CD14-positive monocyte (primary cell): Measurements from ENCODE around the gene CALHM2. TPM values are rescaled to one million over a fixed set of nuclear protein-coding genes. Genes with fewer than 3 reads are reported as not detected.

Experiments
- DNase-seq, 3 donors: peaks; one replicate each; pipeline ENCODE4 v3.0.0-alpha.2; 2011 to 2022
- H2AFZ ChIP-seq: 2 replicates; pipeline ENCODE4 v1.6.0; 2012; ENCODE audit warnings: mild to moderate bottlenecking, low read depth, low read length, inconsistent platforms; ENCODE audit not compliant: insufficient read depth, poor library complexity, severe bottlenecking
- H3K27ac ChIP-seq, 2 donors: 1 replicate in 1 of 2; 2 replicates in 1 of 2; pipeline ENCODE4 v1.5.1; 2012 to 2013; ENCODE audit warnings: low read length in 2 of 2, control low read depth in 1 of 2, inconsistent platforms in 1 of 2, low read depth in 1 of 2, mild to moderate bottlenecking in 1 of 2
- H3K27me3 ChIP-seq, 2 donors: one replicate each; pipeline versions ENCODE4 v1.6.0 to v1.6.1; 2011 to 2013; ENCODE audit warnings: low read length in 2 of 2; ENCODE audit not compliant: control insufficient read depth in 2 of 2, insufficient read depth in 2 of 2
- H3K36me3 ChIP-seq, 2 donors: replicated peaks in 1 of 2; 1 replicate in 1 of 2; 2 replicates in 1 of 2; pipeline versions ENCODE4 v1.5.1 to v1.6.1; 2012 to 2013; ENCODE audit warnings: low read length in 2 of 2, control low read depth in 1 of 2, inconsistent platforms in 1 of 2, mild to moderate bottlenecking in 1 of 2; ENCODE audit not compliant: insufficient read depth in 2 of 2, control insufficient read depth in 1 of 2
- H3K4me1 ChIP-seq, 2 donors: 1 replicate in 1 of 2; 2 replicates in 1 of 2; pipeline versions ENCODE4 v1.5.1 to v1.6.1; 2012 to 2013; ENCODE audit warnings: low read length in 2 of 2, control low read depth in 1 of 2, inconsistent platforms in 1 of 2, mild to moderate bottlenecking in 1 of 2, moderate library complexity in 1 of 2; ENCODE audit not compliant: insufficient read depth in 2 of 2, control insufficient read depth in 1 of 2
- H3K4me2 ChIP-seq: replicated peaks from 2 replicates; pipeline ENCODE3; 2012; ENCODE audit warnings: low read length, moderate library complexity, mild to moderate bottlenecking; ENCODE audit not compliant: poor library complexity, severe bottlenecking; ENCODE audit errors: extremely low read depth
- H3K4me3 ChIP-seq, 3 experiments: fragments of 200-600 bp in 1 of 3; sonication (generic) in 1 of 3; replicated peaks in 1 of 3; 1 replicate in 2 of 3; 2 replicates in 1 of 3; pipeline ENCODE4 v1.5.1; 2011 to 2013; ENCODE audit warnings: low read length in 3 of 3, mild to moderate bottlenecking in 3 of 3, control low read depth in 2 of 3, low read depth in 2 of 3, inconsistent platforms in 1 of 3, moderate library complexity in 1 of 3
- H3K79me2 ChIP-seq: 2 replicates; pipeline ENCODE4 v1.6.0; 2012; ENCODE audit warnings: mild to moderate bottlenecking, control low read depth, inconsistent platforms, low read length, moderate library complexity; ENCODE audit not compliant: insufficient read depth
- H3K9ac ChIP-seq: 2 replicates; pipeline ENCODE4 v1.6.0; 2017; ENCODE audit warnings: low read length, mild to moderate bottlenecking; ENCODE audit not compliant: insufficient read depth, poor library complexity, severe bottlenecking
- H3K9me3 ChIP-seq, 2 donors: replicated peaks in 1 of 2; 1 replicate in 1 of 2; 2 replicates in 1 of 2; pipeline versions ENCODE4 v1.5.1 to v1.6.1; 2012 to 2013; ENCODE audit warnings: low read length in 2 of 2, control low read depth in 1 of 2; ENCODE audit not compliant: control insufficient read depth in 1 of 2, insufficient read depth in 1 of 2
- H4K20me1 ChIP-seq: 2 replicates; pipeline ENCODE4 v1.6.0; 2012; ENCODE audit warnings: mild to moderate bottlenecking, low read length, control low read depth, moderate library complexity; ENCODE audit not compliant: insufficient read depth
- H3K27ac Mint-ChIP-seq, 7 donors: one replicate each; pipeline ENCODE4 v1.8.0; 2020; ENCODE audit warnings: mild to moderate bottlenecking in 7 of 7, mixed read lengths in 7 of 7, moderate library complexity in 6 of 7, inconsistent platforms in 2 of 7
- H3K27me3 Mint-ChIP-seq, 3 donors: one replicate each; pipeline ENCODE4 v1.8.0; 2021 to 2022; ENCODE audit warnings: low read depth in 3 of 3, mild to moderate bottlenecking in 3 of 3, mixed read lengths in 3 of 3, moderate library complexity in 3 of 3, inconsistent platforms in 1 of 3
- H3K36me3 Mint-ChIP-seq, 2 donors: one replicate each; pipeline ENCODE4 v1.8.0; 2020; ENCODE audit warnings: mixed read lengths in 2 of 2, inconsistent platforms in 1 of 2, mild to moderate bottlenecking in 1 of 2
- H3K4me1 Mint-ChIP-seq: one replicate; pipeline ENCODE4 v1.8.0; 2020; ENCODE audit warnings: mild to moderate bottlenecking, mixed read lengths
- H3K4me3 Mint-ChIP-seq, 2 donors: one replicate each; pipeline ENCODE4 v1.8.0; 2020; ENCODE audit warnings: mild to moderate bottlenecking in 2 of 2, mixed read lengths in 2 of 2, moderate library complexity in 1 of 2
- H3K9me3 Mint-ChIP-seq, 7 donors: one replicate each; pipeline ENCODE4 v1.8.0; 2020 to 2022; ENCODE audit warnings: mixed read lengths in 7 of 7, mild to moderate bottlenecking in 6 of 7, moderate library complexity in 6 of 7, inconsistent platforms in 2 of 7
- CTCF ChIP-seq: fragments of 200-600 bp; IDR thresholded peaks from one replicate; pipeline ENCODE4 v1.8.0; 2022; ENCODE audit warnings: antibody characterized with exemption, mild to moderate bottlenecking
- WGBS: methylation state at CpG from one replicate; pipeline ENCODE4 v1.1.5; 2013; ENCODE audit warnings: missing lambda C conversion rate; ENCODE audit not compliant: insufficient coverage; 5-methylcytosine and 5-hydroxymethylcytosine counted together
- intact Hi-C, 2 donors: fragments of 100-400 bp; cut with micrococcal nuclease; formaldehyde crosslinking; loops; one replicate each; pipeline versions ENCODE4 v1.15.0 to v1.15.1; 2023
- polyA minus RNA-seq: library from RNA; depleted of rRNA, polyadenylated mRNA; stranded (reverse); fragments of >200 nt; gene quantifications from 2 replicates; pipeline ENCODE4 v1.2.3, GENCODE V29; 2012
- polyA plus RNA-seq, 3 donors: library from polyadenylated mRNA; depleted of rRNA in 1 of 3; unstranded in 2 of 3; stranded (reverse) in 1 of 3; fragments of 300-500 nt in 2 of 3; fragments of >200 nt in 1 of 3; fragmentation: Illumina TruSeq in 2 of 3; gene quantifications; 1 replicate in 2 of 3; 2 replicates in 1 of 3; pipeline ENCODE4 v1.2.3, GENCODE V29; 2012 to 2021
- total RNA-seq, 12 experiments: library from RNA in 1 of 12; stranded (reverse) in 1 of 12; fragments of 120-200 nt in 1 of 12; gene quantifications; one replicate each; pipeline ENCODE4 v1.2.4 and lab custom pipeline; 2013 to 2026; ENCODE audit warnings: mixed read lengths in 6 of 12, inconsistent platforms in 1 of 12

Gene CALHM2
- 50.5 TPM for total RNA-seq (2013)
- polyA plus RNA-seq (10 to 100 TPM; 48.4 to 80.7 (median 66.5) TPM), polyA minus RNA-seq (61.0 and 94.1 TPM in 2 replicates), total RNA-seq (lab: John Stamatoyannopoulos, UW) (1.1 to 19.6 (median 14.1) reads per million in 11 experiments)

DNA sequence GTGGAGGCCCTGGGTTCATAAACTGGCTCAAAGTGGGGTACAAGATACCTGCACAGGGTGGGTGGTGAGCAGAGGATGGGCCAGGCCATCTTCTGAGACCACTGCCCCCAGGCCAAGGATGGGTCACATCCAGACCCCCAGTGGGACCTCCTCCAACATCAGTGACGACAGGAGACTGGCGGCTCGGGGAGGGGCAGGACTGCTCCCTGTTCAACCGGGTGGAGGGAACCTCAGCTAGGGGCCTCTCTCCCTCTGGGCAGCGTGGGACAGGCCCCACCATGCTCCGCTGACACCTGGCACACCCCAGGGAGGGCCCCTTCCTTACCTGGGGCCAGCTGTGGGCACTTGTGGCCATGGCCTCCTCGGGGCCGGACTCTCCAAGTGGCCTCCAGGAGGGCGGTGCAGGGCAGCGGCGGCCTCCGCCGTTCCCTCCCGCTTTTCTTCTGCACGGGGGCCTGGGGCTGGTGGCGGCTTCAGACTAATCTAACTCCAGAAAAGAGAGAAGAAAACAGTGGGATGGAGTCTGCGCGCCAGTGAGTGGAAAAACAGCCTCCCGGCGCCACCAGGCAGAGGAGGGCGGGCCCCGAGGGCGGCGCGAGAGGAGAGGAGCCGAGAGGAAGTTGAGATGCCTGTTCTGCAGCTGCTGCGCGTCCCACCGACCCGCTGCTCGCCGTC lies at the start of gene CALHM2:
TSS of gene CALHM2 (minus strand) at position 540 of the 675 bp plus-strand sequence. CDS start 2,429 bp downstream, outside the sequence.
- Histone ChIP-seq H3K4me1 (peaks cover 43 to 64% of the 10 kb centered on the region in 2 donors), H3K4me2 (peak within 1 kb of the TSS; percentile 93), H3K9me3 (no peaks in the 10 kb centered on the region), H3K4me3 (peak within 1 kb of the TSS; percentile 73 to 96 (median 94)), H4K20me1 (peaks cover 39% of the 10 kb centered on the region), H3K27me3 (no peaks in the 10 kb centered on the region), H3K9ac (peak within 1 kb of the TSS; percentile 72), H2AFZ (peak within 1 kb of the TSS; percentile 95), H3K27ac (peak within 1 kb of the TSS; percentile 48 to 77), H3K79me2 (peaks cover 50% of the 10 kb centered on the region), H3K36me3 (peaks cover 30 to 39% of the 10 kb centered on the region in 2 donors)
- intact Hi-C loops, result loop anchor here in 1 of 2 donors (5.0 kb wide), 1 partner anchor 35 kb away; no protein-coding TSS in a partner anchor
- Mint-ChIP-seq H3K4me1 (peaks cover 62% of the 10 kb centered on the region), H3K27ac (peak within 1 kb of the TSS; percentile 53 to 93 (median 85)), H3K9me3 (no peaks in the 10 kb centered on the region), H3K4me3 (peak within 1 kb of the TSS; percentile 93 to 98), H3K27me3 (peaks cover 1 to 7% (median 6%) of the 10 kb centered on the region in 3 donors), H3K36me3 (peaks cover 34 to 41% of the 10 kb centered on the region in 2 donors)
- WGBS, result 0% methylated on average over 16 of the region's 32 CpGs
- DNase-seq, result peak; percentile 51 to 52 (median 51)
- no peak for TF ChIP-seq CTCF

DNA sequence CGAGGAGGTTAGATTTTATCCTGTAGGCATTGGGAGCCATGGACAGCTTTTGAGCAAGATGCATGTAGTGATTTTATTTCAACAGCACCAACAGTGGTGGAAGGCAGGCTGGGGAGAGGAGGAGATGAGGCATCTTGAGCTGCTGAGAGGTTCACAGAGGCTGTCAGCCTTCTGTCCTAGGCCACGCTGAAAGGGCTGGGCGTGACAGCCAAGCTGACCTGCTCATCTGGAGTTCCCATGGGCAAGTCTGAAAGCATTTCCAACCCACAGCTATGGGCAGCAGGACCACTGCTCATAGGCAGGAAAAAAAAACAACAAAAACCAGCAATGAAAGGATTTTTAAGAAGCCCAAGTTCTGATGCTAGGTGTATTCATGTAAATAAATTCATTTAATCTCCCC lies 49.0 kb upstream of the CALHM2 start:
- Histone ChIP-seq H3K79me2 (no peaks in the 10 kb centered on the region), H3K4me2 (no peak overlapping the region), H4K20me1 (no peaks in the 10 kb centered on the region), H3K27me3 (peaks cover 4 to 16% of the 10 kb centered on the region in 2 donors), H3K36me3 (no peaks in the 10 kb centered on the region), H3K9ac (no peak overlapping the region), H3K9me3 (no peaks in the 10 kb centered on the region), H2AFZ (no peak overlapping the region), H3K4me1 (peaks cover 0 to 7% of the 10 kb centered on the region in 2 donors), H3K4me3 (no peak overlapping the region), H3K27ac (no peak overlapping the region)
- 89% methylated on average over 2 of the region's 3 CpGs for WGBS
- Mint-ChIP-seq H3K9me3 (peaks cover 0 to 1% (median 0%) of the 10 kb centered on the region in 7 donors), H3K4me3 (peak overlapping the region in 1 of 2 donors; percentile 5), H3K27ac (no peak overlapping the region), H3K4me1 (peaks cover 7% of the 10 kb centered on the region), H3K36me3 (no peaks in the 10 kb centered on the region), H3K27me3 (peaks cover 26 to 40% (median 31%) of the 10 kb centered on the region in 3 donors)
- TF ChIP-seq CTCF, result no peak
- intact Hi-C loops, result no loop called here
- no peak for DNase-seq
